GM18868 (cell line): ENCODE data around the gene MRPL51.
A peak's percentile ranks its signal among the peaks of the same experiment; 100 is the strongest.
"Not testable (repeated sequence)": the region's sequence is repeated elsewhere in the genome, so short reads cannot be mapped to it uniquely, and the experiment has no call there.

Experiments used
- ATAC-seq: cut with Tn5 transposase; IDR thresholded peaks from one replicate; pipeline ENCODE4 v1.9.1; 2021; ENCODE audit warnings: mild to moderate bottlenecking, moderate library complexity; ENCODE audit not compliant: unreplicated experiment

Gene MRPL51

GRCh38 chr12:6492838-6493496 lies at the start of gene MRPL51:
MRPL51 (minus strand) TSS chr12:6493262; CDS start chr12:6493136, 126 bp downstream.
- ATAC-seq = peak; percentile 81

GRCh38 chr12:6542209-6543009 lies 49.3 kb upstream of the MRPL51 start:
- no peak for ATAC-seq

- no peak for ATAC-seq
Observed at GRCh38 chr12:6541371-6542165, 48.5 kb upstream of the MRPL51 start.

GRCh38 chr12:6540181-6540877 lies 47.3 kb upstream of the MRPL51 start:
- no peak for ATAC-seq

GRCh38 chr12:6539707-6540134 lies 46.7 kb upstream of the MRPL51 start:
- ATAC-seq = no peak

- ATAC-seq = no peak
Observed at GRCh38 chr12:6539314-6539682, 46.2 kb upstream of the MRPL51 start.

GRCh38 chr12:6538420-6539313 lies 45.6 kb upstream of the MRPL51 start:
- no peak for ATAC-seq

- not testable (repeated sequence) for ATAC-seq
Observed at GRCh38 chr12:6537580-6538419, 44.7 kb upstream of the MRPL51 start.

GRCh38 chr12:6536894-6537579 lies 44.0 kb upstream of the MRPL51 start:
- no peak for ATAC-seq

GRCh38 chr12:6535960-6536847 lies 43.1 kb upstream of the MRPL51 start:
- no peak for ATAC-seq

GRCh38 chr12:6535697-6535946 lies 42.6 kb upstream of the MRPL51 start:
- ATAC-seq = no peak

- ATAC-seq = no peak
Observed at GRCh38 chr12:6534945-6535696, 42.1 kb upstream of the MRPL51 start.

GRCh38 chr12:6534695-6534944 lies 41.6 kb upstream of the MRPL51 start:
- ATAC-seq = no peak

- peak; percentile 48 for ATAC-seq
Observed at GRCh38 chr12:6533923-6534694, 41.0 kb upstream of the MRPL51 start, which contains the start of gene GAPDH. GAPDH (plus strand) TSS chr12:6534517; CDS start chr12:6534833, 316 bp downstream.

GRCh38 chr12:6533653-6533922 lies 40.5 kb upstream of the MRPL51 start:
- peak; percentile 5 for ATAC-seq

- ATAC-seq = peak; percentile 11
Observed at GRCh38 chr12:6532927-6533652, 40.0 kb upstream of the MRPL51 start.
